Measurements from ENCODE around the gene NTRK3.
"Not testable (repeated sequence)": the region's sequence is repeated elsewhere in the genome, so short reads cannot be mapped to it uniquely, and the experiment has no call there.

NTRK3 gene

GRCh38 chr15:87863152-87863551 is 393.4 kb downstream of the NTRK3 start:
- DNase-seq, result no peak

- no peak for DNase-seq
Measured at GRCh38 chr15:87860743-87861142, 395.8 kb downstream of the NTRK3 start.

GRCh38 chr15:87858651-87859050 is 397.9 kb downstream of the NTRK3 start:
- DNase-seq, result no peak

GRCh38 chr15:87851497-87851896 is 405.0 kb downstream of the NTRK3 start:
- DNase-seq, result no peak

GRCh38 chr15:87850916-87851315 is 405.6 kb downstream of the NTRK3 start:
- no peak for DNase-seq

- no peak for DNase-seq
Measured at GRCh38 chr15:87849181-87849580, 407.4 kb downstream of the NTRK3 start.

GRCh38 chr15:87848012-87848411 is 408.5 kb downstream of the NTRK3 start:
- DNase-seq, result no peak

- no peak for DNase-seq
Measured at GRCh38 chr15:87846746-87847145, 409.8 kb downstream of the NTRK3 start.

- DNase-seq, result no peak
Measured at GRCh38 chr15:87843312-87843711, 413.2 kb downstream of the NTRK3 start.

GRCh38 chr15:87841426-87841998 is 415.0 kb downstream of the NTRK3 start:
- DNase-seq, result no peak

- DNase-seq, result not testable (repeated sequence)
Measured at GRCh38 chr15:87835830-87836229, 420.7 kb downstream of the NTRK3 start.

GRCh38 chr15:87833333-87833732 is 423.2 kb downstream of the NTRK3 start:
- DNase-seq, result not testable (repeated sequence)

GRCh38 chr15:87829332-87830050 is 427.0 kb downstream of the NTRK3 start:
- DNase-seq, result no peak

- DNase-seq, result no peak
Measured at GRCh38 chr15:87828608-87829007, 427.9 kb downstream of the NTRK3 start.

GRCh38 chr15:87827131-87827530 is 429.4 kb downstream of the NTRK3 start:
- DNase-seq, result no peak

- DNase-seq, result no peak
Measured at GRCh38 chr15:87826119-87826747, 430.3 kb downstream of the NTRK3 start.

GRCh38 chr15:87818756-87819155 is 437.8 kb downstream of the NTRK3 start:
- DNase-seq, result no peak

- no peak for DNase-seq
Measured at GRCh38 chr15:87817553-87817952, 439.0 kb downstream of the NTRK3 start.

GRCh38 chr15:87816811-87817210 is 439.7 kb downstream of the NTRK3 start:
- no peak for DNase-seq

- DNase-seq, result no peak
Measured at GRCh38 chr15:87816016-87816415, 440.5 kb downstream of the NTRK3 start.

Measured in activated CD4-positive, CD25-positive, alpha-beta regulatory T cell treated with anti-CD3 and anti-CD28 coated beads, Interleukin-2, amount 50 U/mL, for 72 hours (primary cell).